Dermis microvascular lymphatic vessel endothelial cell (primary cell): ENCODE data around the gene C1GALT1. TPM values are rescaled to one million over a fixed set of nuclear protein-coding genes. Genes with fewer than 3 reads are reported as not detected.

Experiments used
- DNase-seq, 2 donors: peaks; one replicate each; pipeline versions ENCODE4 v3.0.0 to v3.0.0-alpha.2; 2010; ENCODE audit warnings: low read depth in 2 of 2
- total RNA-seq: library from RNA; depleted of rRNA; stranded (reverse); fragments of >200 nt; gene quantifications from 2 replicates; pipeline ENCODE4 v1.2.1, GENCODE V29; 2014

Gene C1GALT1
- total RNA-seq, 1 donor from 2014 or later = 10.1 TPM

GRCh38 chr7:7271094-7271874 is 88.9 kb downstream of the C1GALT1 start:
- DNase-seq = no peak

GRCh38 chr7:7272294-7272693 is 90.0 kb downstream of the C1GALT1 start:
- DNase-seq = no peak

GRCh38 chr7:7274782-7275181 is 92.4 kb downstream of the C1GALT1 start:
- no peak for DNase-seq

DNA sequence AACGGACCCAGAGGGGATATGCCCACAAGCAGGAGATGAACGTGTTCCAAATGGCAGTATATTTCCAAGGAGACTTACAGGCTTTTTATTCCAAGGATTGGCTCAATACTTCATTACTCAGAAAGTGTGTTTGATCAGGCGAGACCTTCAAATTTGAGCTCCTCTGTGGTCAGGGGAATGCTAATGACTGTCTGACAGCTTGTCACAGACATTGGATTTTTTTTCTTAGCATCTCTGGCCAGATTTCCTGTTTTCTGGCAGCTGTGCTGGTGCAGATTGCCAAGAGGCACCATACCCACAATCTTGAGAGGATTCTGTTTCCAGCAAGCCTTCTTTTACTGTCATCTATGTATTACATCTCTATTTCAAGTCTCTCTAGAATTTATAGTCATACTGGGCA is 93.8 kb downstream of the C1GALT1 start:
- no peak for DNase-seq

DNA sequence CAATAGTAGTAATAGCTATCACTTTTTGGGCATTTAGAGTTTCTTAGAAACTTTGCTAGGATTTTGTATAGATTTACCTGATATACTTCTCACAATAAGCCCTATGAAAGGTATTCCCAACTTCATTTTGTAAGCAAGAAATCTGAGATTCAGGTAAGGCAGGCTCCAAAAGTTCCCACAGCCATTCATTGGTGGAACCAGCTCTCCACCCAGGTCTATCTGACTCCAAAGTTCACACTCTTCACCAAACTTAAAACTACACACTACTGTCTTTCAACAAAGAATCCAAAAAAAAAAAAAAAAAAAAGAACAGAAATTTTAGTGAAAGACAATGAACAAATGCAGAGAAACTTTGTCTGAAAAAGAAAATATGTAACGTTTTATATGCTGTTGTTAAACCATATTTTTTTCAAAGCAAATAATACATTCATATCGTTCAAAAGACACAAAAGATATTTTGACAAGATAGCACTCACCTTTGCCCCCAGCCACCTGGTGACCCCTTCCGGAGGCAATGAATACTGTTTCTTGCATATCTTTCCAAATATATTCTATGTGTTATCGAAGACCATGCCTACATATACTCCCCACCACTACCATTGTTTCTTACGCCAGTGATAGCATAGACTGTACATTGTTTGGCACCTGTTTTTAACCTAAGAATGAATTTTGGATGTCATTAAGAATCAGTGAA is 108.2 kb downstream of the C1GALT1 start:
- DNase-seq = no peak

GRCh38 chr7:7292085-7292484 is 109.7 kb downstream of the C1GALT1 start:
- DNase-seq = no peak

DNA sequence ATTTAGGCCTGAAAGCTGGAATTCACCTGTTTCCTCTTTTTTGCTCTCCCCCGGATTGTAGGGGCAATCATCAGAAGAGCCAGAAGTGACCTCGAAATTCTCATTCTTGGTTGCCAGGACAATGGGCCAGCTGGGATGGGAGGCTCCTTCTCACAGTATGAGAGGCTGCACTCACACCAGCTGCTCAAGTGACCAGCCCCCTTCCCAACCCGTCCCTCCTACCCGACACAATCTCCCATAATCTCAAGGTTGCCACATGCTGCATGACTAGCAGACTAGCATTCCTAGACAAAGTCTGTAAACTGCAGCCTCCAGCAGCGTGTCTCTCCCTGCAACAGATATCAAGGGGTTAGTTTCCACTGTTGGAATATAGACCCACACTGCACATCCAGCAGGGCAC is 110.3 kb downstream of the C1GALT1 start:
- no peak for DNase-seq

DNA sequence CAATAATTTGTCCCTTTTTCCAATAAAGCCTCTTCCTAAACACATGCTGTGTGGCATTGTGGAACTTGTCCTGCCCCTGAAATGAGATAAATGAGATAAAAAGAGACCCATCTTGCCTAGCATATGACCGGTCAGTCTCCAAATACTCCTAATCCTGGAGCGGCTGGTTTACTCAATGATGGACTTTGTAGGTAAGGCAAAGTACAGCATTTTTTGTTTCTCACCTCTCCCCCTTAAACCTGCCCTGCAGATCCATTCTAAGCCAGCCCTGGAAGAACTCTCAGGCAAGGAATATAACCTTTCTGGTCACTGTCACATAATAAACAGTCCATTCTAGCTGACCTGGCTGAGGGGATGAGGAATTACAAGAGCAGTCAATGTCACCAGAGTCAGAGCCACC is 110.7 kb downstream of the C1GALT1 start:
- no peak for DNase-seq

DNA sequence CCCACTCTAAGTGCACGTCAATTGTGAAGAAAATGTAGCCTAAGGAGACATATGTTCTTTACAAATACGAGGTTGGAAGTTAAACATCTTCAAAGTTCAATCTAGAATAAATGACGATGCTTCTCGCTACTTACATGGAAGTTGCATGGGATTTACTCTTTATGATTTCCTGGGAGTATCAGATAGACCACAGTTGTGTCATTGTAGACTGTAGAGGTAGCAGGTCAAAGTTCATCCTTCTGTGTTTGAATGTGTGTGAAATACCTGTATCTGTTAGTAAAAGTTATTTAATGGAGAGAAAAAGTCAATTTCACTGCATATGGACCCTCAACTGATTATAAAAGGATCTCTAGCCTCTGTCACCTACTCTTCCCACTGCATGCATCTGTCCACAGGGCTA is 112.6 kb downstream of the C1GALT1 start:
- DNase-seq = no peak
